Right renal pelvis (tissue), 4 donors: ENCODE measurements around the gene SMIM14. TPM values are rescaled to one million over a fixed set of nuclear protein-coding genes. Genes with fewer than 3 reads are reported as not detected.
"Not testable (repeated sequence)": the region's sequence is repeated elsewhere in the genome, so short reads cannot be mapped to it uniquely, and the experiment has no call there.

ENCODE experiments used
- DNase-seq, 4 donors: peaks; one replicate each; pipeline ENCODE4 v3.0.0-alpha.2; 2013; ENCODE audit warnings: low read depth in 4 of 4, low spot score in 3 of 4, missing footprints in 1 of 4
- polyA plus RNA-seq, 4 donors: library from polyadenylated mRNA; unstranded; fragments of 120-200 nt; gene quantifications; one replicate each; pipeline ENCODE4 v1.2.1, GENCODE V29; 2013; ENCODE audit not compliant: insufficient read length in 4 of 4

SMIM14 gene
- polyA plus RNA-seq, 4 donors = 53.9 to 68.2 (median 65.1) TPM

DNA sequence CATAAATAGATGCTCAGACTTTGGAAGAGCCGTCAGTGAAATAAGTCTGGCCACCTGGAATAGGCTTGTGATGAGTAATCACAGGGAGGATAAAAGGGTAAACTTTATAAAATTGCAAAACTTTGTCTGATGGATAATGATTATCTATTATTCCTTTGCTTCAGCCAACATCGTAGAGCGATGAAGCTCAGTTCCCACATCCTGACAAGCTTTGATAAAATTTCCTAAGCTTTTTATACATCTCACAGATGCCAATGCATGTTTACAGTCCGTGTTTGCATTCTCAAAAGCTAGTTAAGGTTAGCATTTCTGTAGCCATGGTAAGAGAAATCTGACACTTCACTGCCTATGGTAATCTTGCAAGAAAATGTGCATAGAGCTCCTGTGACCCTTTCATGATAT lies 96.1 kb downstream of the SMIM14 start:
- no peak for DNase-seq

GRCh38 chr4:39541987-39542610 lies 96.6 kb downstream of the SMIM14 start:
- no peak for DNase-seq

DNA sequence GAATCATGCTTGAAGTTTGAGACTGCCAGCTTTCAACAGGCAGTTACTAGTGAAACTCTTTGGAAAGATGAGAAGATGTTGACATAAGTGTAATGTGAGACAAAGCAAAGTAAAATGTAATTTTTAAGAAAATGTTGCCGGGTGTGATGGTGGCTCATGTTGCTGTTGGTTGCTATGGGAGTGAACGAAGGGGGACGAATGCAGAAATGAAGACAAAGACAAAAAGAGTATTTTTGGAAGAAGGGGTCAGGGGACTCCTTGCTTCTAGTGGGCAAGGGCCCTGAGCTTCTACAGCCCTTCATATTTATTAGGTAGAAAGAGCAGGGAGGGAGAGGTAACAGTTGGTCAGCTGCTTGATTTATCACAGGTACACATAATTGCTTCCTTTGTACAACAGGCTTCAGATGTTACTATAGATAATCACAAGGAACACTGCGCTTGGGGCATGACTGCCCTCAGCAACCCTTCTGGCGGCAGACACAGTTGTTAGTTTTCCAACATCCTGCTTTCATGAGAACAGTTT lies 99.5 kb downstream of the SMIM14 start:
- DNase-seq = no peak

DNA sequence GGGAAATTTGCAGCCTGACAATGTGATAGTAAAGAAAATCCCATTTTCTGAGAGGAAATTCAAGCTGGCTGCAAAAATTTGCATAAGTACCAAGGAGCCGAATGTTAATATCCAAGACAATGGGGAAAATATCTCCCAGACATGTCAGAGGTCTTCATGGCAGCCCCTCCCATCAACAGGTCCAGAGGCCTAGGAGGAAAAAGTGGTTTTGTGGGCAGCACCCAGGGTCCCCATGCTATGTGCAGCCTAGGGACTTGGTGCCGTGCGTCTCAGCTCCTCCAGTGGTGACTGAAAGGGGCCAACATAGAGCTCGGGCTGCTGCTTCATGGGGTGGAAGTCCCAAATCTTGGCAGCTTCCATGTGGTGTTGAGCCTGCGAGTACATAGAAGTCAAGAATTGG lies 105.1 kb downstream of the SMIM14 start:
- DNase-seq = no peak

DNA sequence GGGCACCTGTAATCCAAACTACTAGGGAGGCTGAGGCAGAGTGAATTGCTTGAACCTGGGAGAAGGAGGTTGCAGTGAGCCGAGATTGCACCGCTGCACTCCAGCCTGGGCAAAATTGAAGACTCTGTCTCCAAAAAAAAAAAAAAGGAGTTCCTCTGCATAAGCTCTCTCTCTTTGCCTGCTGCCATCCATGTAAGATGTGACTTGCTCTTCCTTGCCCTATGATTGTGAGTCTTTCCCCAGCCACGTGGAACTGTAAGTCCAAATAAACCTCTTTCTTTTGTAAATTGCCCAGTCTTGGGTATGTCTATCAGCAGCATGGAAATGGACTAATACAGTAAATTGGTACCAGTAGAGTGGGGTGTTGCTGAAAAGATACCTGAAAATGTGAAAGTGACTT lies 106.4 kb downstream of the SMIM14 start:
- not testable (repeated sequence) for DNase-seq

DNA sequence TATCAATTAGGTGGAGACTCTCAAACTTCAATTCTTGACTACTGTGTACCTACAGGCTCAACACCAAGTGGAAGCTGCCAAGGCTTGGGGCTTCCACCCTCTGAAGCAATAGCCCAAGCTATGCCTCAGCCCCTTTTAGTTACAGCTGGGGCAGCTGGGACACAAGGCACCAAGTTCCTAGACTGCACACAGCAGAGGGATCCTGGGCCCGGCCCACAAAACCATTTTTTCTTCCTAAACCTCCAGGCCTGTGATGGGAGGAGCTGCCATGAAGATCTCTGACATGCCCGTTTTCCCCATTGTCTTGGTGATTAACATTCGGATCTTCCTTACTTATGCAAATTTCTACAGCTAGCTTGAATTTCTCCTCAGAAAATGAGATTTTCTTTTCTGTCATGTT lies 108.0 kb downstream of the SMIM14 start:
- no peak for DNase-seq

DNA sequence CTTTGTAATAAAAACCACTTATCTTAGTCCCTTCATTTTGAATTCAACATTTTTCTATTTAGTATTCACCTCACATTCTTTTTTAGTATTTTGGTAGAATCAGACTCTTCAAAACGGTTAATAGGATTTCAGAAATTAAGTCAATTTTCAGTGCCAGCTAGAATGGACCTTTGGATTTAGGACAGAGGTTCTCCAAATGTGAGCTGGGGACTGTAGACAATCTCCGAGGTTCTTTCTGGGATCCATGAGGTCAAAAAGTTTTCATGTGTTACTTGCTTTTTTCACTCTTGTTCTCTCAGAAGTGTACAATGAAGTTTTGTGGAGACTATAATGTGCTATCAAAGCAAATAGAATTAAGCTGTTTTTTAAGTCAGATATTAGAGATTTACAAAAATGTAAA lies 109.1 kb downstream of the SMIM14 start:
- DNase-seq = no peak

DNA sequence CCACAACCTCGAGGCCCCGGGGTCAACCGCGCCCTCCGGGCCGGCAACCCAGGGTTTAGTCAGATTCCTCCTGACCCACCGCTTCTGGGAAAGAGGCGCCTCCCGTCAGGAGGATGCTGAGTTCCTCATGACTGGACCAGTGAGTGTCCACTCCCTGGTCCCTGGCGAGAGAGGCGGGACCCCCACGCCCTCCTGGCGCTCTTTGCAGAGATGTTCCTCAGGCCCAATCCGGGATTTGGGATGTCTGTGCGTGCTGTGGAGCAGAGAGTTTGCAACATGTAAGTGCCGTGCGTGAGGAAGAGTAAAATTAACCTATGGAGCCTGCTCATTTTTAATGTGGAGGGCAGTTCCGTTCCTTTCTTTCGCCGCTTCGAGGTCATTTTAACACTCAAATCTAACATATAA lies 110.6 kb downstream of the SMIM14 start:
- peak in 1 of 4 donors; percentile 70 for DNase-seq

GRCh38 chr4:39527296-39528060 lies 111.2 kb downstream of the SMIM14 start, which contains the start of gene UGDH:
UGDH (minus strand) TSS chr4:39527439; CDS start chr4:39521512, 5,927 bp downstream.
- peak; percentile 91 to 98 (median 96) for DNase-seq

DNA sequence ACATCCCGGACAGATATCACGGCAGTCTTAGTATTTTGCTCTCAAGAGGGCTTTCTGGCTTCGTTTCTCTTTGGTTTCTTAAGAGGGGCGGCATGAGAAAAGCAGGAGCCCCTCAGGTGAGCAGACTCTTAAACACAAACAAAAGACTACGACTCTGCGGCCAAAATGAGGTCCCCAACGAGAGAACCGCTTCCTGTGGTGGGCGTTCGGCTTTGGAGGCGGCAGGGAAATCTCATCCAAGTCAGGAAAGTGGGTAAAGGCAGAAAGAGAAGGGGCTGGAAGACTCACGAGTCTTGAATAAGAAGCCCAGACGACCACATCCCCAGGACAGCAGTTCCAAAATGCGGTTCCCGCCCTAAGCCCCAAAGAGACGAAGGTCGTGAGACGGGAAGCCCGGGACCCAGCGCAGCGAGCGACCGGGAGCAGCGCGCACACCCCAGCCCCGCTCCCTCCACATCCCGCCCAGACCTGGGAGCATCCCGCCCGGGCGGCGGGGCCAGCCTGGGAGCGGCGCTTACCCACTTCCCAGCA lies 111.8 kb downstream of the SMIM14 start:
- DNase-seq = no peak

DNA sequence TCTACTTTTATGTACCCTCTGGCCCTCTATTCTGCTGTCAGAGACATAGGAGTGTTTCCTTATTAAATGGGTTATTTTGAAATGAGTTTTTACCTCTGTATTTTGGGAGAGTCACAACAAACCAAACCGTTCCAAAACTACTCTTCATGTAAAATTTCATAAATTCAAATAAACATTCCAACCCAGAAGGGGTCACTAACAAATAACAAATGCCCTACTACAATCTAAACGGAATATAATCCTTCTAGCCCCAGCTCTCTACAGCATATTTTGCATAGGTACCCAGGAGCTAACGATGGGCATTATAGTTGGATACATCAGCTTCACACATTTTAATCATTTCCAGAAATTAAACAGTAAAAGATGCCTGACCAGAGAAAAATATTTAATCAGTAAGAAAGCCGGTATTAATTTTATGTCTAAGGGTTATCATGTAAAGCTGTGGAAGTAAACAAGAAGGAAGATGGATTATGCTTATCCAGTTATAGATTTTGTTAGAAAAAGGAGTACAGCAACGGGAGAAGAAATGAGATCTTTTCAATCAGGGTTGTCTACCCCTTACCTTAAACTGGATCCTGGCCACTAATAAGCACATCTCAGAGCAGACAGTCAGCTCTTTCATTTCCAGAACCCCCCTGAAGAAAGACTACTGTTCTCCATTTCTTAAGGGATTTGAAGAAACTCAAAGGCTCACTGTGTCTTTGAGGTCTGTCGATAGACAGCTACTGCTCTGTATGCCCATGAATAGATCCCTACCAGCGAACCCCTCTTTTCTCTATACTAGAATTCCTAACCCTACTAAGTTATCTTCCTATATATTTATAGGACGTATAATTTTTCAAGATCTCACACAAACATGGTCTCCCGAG lies 112.6 kb downstream of the SMIM14 start:
- DNase-seq = no peak

DNA sequence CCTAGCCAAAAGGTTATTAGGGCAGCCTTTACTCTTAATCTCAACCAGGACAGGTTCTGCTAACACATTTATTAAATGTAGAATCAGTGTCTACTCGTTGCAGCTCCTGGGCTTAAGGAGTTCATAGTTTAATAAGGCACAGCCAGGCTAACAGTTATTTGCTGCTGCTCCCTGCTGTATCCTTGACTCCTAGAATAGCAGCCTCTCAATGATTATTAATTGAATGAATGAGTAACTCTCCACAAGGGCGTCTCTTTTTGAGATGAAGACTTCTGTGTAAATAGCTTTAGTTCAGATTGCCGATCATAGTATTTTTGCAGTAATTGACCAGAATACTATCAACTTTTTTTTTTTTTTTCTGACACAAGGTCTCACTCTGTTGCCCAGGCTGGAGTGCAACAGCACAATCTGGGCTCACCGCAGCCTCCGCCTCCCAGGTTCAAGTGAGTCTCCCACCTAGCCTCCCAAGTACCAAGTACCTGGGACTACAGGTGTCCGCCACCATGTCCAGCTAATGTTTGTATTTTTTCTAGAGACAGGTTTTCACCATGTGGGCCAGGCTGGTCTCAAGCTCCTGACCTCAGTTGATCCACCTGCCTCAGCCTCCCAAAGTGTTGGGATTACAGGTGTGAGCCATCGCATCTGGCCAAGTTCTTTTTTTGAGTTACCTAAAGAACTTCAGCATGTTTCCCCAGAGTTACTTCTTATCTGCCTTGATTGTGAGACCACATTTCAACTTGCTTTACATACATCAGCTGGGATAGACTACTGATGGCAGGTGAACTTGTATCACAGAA lies 114.3 kb downstream of the SMIM14 start:
- no peak for DNase-seq

DNA sequence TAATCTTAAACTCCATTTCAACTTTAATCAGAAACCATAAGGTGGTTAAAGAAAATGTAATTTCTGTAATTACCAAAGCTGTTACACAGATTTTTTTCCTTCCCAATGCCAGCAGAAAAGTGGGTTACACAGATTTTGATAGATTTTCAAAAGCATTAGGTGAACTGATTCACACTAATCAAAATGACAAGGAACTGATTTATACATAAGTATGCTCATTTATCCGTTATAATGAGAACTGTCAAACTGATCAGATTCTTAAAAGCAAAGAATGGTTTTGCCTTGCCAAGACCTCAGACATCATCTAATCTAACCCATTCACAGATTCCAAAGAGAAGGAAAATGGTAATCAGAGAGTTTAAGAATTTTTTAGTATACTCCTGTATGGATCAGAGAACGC lies 116.6 kb downstream of the SMIM14 start:
- no peak for DNase-seq

DNA sequence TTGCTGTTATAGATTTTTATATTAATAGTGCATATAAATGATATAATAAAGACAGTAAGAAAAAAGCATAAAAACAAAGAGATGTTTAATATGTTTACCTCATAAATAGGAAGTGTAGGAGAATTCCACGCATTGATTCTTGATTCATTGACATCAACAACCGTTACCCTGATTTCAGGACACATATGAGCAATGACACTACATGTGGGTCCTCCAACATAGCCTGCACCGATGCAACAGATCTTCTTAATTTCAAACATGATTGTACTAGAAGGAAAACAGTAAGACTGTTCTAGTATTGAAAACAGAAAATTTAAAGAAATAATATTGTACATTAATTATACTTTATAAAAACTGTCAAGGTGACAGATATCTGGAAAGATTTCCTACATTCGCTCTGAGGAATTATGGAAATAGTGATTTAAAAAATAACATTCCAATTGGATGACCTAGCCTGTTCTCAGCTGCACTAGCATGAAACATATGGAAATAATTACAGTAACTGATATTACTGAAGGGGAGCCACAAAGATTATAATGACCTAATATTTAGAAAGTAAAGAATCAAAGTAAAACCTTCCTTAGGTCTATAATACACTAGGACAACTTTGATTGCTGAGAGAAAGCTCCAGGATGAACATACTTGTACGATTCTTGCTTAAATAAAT lies 117.3 kb downstream of the SMIM14 start:
- DNase-seq = no peak

- no peak for DNase-seq
These were observed 120.2 kb downstream of the SMIM14 start for GRCh38 chr4:39518484-39518883.

GRCh38 chr4:39516407-39516966 lies 122.2 kb downstream of the SMIM14 start:
- no peak for DNase-seq

GRCh38 chr4:39515669-39516401 lies 122.8 kb downstream of the SMIM14 start:
- DNase-seq = not testable (repeated sequence)

DNA sequence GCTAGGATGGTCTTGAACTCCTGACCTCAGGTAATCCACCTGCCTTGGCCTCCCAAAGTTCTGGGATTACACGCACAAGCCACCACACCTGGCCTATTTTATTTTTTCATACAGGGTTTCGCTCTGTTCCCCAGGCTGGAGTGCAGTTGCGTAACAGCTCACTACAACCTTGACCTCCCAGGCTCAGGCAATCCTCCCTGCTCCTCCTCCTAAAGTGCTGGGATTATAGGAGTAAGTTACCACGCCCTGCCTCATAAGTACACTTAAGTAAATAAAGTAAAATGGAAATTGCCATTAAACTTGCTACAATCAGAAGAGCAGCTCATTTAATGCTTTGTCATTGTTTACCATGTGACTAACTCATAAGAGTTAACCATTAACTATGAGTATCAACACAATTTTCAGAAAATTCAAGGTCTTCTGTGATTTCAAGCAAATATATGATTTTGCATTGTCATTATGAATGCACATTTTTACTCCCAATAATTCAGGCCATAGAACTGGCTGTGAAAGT lies 123.7 kb downstream of the SMIM14 start:
- no peak for DNase-seq
